Kidney epithelial cell (primary cell): Measurements from ENCODE around the gene COA8. TPM values are rescaled to one million over a fixed set of nuclear protein-coding genes. Genes with fewer than 3 reads are reported as not detected.

Experiments
- DNase-seq: peaks from one replicate; pipeline ENCODE4 v3.0.0-alpha.2; 2010; ENCODE audit warnings: low read depth
- H3K27me3 ChIP-seq: 2 replicates; pipeline ENCODE4 v1.6.0; 2011; ENCODE audit warnings: low read length; ENCODE audit not compliant: control insufficient read depth, insufficient read depth
- H3K36me3 ChIP-seq: 2 replicates; pipeline ENCODE4 v1.5.1; 2011; ENCODE audit warnings: low read length; ENCODE audit not compliant: control insufficient read depth, insufficient read depth
- H3K4me3 ChIP-seq: 2 replicates; pipeline ENCODE4 v1.5.1; 2011; ENCODE audit warnings: low read depth, mild to moderate bottlenecking, control low read depth, low read length
- CTCF ChIP-seq: IDR thresholded peaks from 2 replicates; pipeline ENCODE4 v1.5.1; 2011; ENCODE audit warnings: mild to moderate bottlenecking, moderate library complexity, low read length, control low read depth, inconsistent platforms; ENCODE audit not compliant: insufficient read depth, poor library complexity, severe bottlenecking
- total RNA-seq: library from RNA; depleted of rRNA; stranded (reverse); fragments of >200 nt; gene quantifications from 2 replicates; pipeline ENCODE4 v1.2.3, GENCODE V29; 2015

COA8 gene
- total RNA-seq, 1 donor from 2014 or later, result 83.8 TPM

GRCh38 chr14:103576371-103577024, 13.7 kb downstream of the COA8 start:
- TF ChIP-seq CTCF, result no peak
- DNase-seq, result peak; percentile 78
- H3K27me3 ChIP-seq, result no peaks in the 10 kb centered on the region
- no peak overlapping the region for H3K4me3 ChIP-seq
- no peaks in the 10 kb centered on the region for H3K36me3 ChIP-seq

- Histone ChIP-seq H3K27me3 (no peaks in the 10 kb centered on the region), H3K36me3 (no peaks in the 10 kb centered on the region), H3K4me3 (no peak overlapping the region)
- no peak for DNase-seq
- no peak for TF ChIP-seq CTCF
Measured at GRCh38 chr14:103578401-103579075, 15.8 kb downstream of the COA8 start.

- Histone ChIP-seq H3K27me3 (no peaks in the 10 kb centered on the region), H3K36me3 (no peaks in the 10 kb centered on the region), H3K4me3 (no peak overlapping the region)
- DNase-seq, result no peak
- TF ChIP-seq CTCF, result no peak
Measured at GRCh38 chr14:103581206-103581605, 18.4 kb downstream of the COA8 start.

- Histone ChIP-seq H3K27me3 (no peaks in the 10 kb centered on the region), H3K36me3 (no peaks in the 10 kb centered on the region), H3K4me3 (no peak overlapping the region)
- DNase-seq, result no peak
- TF ChIP-seq CTCF, result no peak
Measured at GRCh38 chr14:103581954-103582703, 19.4 kb downstream of the COA8 start.

- TF ChIP-seq CTCF, result no peak
- H3K36me3 ChIP-seq, result no peaks in the 10 kb centered on the region
- no peak for DNase-seq
- H3K4me3 ChIP-seq, result no peak overlapping the region
- no peaks in the 10 kb centered on the region for H3K27me3 ChIP-seq
Measured at GRCh38 chr14:103584326-103584915, 21.7 kb downstream of the COA8 start.
